ENCODE measurements around the gene SLC40A1.

- no peak for TF ChIP-seq EZH2 (IDR thresholded peaks at IDR 0.05)
- TF ChIP-seq, protein P1, sequence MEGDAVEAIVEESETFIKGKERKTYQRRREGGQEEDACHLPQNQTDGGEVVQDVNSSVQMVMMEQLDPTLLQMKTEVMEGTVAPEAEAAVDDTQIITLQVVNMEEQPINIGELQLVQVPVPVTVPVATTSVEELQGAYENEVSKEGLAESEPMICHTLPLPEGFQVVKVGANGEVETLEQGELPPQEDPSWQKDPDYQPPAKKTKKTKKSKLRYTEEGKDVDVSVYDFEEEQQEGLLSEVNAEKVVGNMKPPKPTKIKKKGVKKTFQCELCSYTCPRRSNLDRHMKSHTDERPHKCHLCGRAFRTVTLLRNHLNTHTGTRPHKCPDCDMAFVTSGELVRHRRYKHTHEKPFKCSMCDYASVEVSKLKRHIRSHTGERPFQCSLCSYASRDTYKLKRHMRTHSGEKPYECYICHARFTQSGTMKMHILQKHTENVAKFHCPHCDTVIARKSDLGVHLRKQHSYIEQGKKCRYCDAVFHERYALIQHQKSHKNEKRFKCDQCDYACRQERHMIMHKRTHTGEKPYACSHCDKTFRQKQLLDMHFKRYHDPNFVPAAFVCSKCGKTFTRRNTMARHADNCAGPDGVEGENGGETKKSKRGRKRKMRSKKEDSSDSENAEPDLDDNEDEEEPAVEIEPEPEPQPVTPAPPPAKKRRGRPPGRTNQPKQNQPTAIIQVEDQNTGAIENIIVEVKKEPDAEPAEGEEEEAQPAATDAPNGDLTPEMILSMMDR (IDR thresholded peaks at IDR 0.05), result no peak
Measured at GRCh38 chr2:189519631-189520387, 60.8 kb downstream of the SLC40A1 start.
